ENCODE measurements around the gene TSC2.

TSC2 gene

GRCh38 chr16:2070576-2071453, 23.0 kb downstream of the TSC2 start:
- DNase-seq (ENCODE audit: low spot score), result no peak

DNA sequence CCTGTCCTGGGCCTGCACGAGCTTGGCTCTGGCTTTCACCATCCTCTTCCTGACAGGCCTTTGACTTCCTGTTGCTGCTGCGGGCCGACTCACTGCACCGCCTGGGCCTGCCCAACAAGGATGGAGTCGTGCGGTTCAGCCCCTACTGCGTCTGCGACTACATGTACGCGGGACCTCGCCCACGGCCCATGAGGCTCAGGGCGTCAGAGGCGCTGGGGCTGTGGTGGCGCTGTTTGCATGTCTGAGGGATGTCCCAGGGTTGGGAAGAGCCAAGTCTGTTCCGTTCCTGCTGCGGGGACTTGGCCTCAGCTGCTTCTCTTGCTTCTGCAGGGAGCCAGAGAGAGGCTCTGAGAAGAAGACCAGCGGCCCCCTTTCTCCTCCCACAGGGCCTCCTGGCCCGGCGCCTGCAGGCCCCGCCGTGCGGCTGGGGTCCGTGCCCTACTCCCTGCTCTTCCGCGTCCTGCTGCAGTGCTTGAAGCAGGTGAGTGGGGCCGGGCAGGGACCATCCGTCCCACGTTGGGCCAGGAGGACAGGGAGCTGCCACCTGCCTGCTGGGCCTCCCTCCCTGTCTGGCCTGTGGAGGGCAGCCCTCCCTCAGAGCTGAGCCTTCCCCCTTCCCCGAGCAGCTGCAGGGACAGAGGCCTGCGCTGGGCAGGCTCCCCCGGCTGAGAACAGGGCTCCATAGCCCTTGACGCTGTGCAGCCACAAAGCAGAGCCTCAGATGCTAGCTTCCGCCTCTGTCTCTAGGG, 23.8 kb downstream of the TSC2 start:
- DNase-seq (ENCODE audit: low spot score), result peak; percentile 18

DNA sequence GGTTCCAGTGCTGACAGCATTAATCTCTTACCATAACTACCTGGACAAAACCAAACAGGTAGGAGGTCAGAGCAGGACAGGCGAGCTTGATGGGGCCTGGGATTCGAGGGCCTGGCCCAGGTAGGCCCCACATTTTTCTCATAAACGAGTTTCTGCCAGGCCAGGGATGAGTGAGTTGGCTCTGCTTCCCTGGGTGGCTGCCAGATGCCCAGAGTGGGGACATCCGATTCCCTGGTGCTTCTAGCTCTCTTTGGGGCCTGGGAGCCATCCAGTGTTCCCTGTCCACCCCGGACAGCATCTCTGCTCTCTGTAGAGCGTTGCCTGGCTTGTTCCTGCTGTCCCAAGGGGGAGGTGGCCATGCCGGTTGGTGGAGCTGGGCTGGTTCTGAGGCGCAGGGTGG, 25.1 kb downstream of the TSC2 start:
- DNase-seq (ENCODE audit: low spot score), result no peak

DNA sequence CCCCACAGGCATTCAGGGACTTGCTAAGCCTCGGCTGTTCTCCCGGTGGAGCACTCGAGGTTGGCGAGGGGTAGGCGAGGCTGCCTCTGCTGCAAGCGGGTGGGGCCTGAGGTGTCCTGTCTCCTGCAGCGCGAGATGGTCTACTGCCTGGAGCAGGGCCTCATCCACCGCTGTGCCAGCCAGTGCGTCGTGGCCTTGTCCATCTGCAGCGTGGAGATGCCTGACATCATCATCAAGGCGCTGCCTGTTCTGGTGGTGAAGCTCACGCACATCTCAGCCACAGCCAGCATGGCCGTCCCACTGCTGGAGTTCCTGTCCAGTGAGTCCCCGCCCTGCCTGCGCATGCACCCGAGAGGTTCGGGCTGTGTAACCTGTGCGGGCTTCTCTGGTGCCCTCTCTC, 26.3 kb downstream of the TSC2 start:
- no peak for DNase-seq (ENCODE audit: low spot score)

DNA sequence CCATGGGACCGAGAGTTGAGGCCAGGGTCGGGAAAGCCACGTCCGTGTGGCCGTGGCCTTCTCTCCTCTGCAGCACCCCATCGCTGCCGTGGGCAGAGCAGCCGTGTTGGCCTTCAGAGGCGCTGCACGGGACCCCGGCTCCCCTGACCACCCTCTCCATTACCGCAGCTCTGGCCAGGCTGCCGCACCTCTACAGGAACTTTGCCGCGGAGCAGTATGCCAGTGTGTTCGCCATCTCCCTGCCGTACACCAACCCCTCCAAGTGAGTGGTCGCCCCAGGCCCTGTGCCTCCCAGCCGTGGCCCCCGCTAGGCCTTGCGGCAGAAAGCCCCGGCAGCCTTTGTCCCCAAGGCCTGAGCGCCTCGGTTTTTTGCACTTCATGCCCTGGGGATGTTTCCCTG, 27.8 kb downstream of the TSC2 start:
- DNase-seq (ENCODE audit: low spot score), result no peak

DNA sequence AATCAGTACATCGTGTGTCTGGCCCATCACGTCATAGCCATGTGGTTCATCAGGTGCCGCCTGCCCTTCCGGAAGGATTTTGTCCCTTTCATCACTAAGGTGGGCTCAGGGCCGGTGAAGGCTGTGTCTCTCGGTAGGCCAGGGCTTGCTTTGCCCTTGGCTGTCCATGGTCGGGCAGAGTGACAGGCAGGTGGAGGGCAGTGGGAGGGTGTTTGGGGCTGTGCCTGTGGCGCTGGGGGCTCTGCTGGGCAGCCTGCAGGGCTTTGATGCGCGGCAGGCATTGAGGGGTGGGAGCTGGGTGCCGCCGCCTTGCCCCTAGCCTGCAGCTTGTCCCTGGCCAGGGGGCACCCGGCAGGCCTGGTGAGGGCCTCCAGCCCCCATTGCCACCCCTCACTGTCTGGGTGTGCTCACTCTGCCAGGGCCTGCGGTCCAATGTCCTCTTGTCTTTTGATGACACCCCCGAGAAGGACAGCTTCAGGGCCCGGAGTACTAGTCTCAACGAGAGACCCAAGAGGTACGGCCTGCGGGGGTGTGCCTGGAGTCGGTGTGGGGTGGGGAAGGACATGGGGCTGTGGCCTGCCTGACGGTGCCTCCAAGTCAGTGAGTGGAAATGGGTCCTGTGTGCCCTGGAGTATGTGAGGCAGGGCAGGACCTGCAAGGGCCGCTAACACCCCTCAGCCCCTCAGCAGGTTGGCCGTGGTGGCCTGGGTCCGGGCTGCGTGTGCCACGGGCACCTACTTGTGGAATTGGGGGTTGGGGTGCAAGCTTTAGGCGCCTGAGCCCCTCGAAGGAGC, 28.5 kb downstream of the TSC2 start:
- DNase-seq (ENCODE audit: low spot score), result no peak

GRCh38 chr16:2077016-2077415, 29.2 kb downstream of the TSC2 start:
- DNase-seq (ENCODE audit: low spot score), result no peak

DNA sequence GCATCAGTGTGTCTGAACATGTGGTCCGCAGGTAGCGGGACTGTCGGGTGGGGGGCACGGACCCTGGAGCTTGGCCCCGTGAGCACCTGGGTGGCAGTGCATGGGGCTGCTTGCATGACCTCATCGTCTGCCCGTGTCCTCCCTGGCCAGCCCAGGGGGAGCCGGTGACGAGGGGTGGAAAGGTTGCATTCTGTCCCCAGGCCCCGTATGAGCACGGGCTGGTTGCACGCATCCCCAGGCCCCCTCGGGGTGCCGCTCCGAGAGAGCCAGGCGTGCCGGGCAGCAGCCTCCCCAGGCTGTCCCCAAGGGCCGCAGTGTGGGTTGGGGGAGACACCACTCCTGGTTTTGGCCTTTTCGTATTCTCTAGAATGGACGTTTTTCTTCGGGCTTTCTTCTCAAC, 29.9 kb downstream of the TSC2 start:
- DNase-seq (ENCODE audit: low spot score), result no peak

DNA sequence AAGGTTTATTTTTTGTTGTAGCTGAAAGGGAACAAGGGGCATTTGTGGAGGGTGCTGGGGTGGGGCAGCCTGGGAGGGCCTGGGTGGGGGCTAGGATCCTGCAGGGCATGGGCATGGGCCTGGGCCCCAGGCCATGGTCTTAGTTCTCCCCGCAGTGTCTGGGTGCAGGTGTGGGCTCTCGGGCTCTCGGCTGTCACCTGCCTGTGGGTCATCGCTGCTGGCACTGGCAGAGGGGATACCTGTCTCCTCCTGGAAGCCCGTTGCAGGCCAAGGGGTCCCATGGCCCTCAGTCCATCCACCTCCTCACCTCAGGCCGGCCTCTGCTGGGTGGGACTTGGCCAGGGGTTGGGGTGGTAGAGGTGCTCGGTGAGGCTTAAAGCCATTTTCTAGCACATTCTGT, 30.3 kb downstream of the TSC2 start:
- no peak for DNase-seq (ENCODE audit: low spot score)

DNA sequence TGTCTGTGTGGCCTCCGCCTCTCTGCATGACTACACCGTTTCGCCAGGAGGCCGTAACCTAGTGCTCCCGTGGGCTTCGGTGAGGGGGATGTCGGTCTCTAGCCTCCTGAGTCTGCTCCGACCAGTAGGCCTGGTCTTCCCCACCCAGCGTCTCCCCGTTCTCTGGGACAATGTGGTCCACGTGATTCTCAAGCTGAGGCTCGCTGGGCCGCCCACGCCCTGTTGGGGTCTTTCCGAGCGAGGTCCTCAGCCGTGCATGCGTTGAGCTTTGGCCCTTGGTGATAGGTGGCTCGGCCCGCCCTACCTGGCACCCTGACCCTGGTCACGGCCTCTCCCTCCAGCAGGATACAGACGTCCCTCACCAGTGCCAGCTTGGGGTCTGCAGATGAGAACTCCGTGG, 30.9 kb downstream of the TSC2 start:
- no peak for DNase-seq (ENCODE audit: low spot score)

DNA sequence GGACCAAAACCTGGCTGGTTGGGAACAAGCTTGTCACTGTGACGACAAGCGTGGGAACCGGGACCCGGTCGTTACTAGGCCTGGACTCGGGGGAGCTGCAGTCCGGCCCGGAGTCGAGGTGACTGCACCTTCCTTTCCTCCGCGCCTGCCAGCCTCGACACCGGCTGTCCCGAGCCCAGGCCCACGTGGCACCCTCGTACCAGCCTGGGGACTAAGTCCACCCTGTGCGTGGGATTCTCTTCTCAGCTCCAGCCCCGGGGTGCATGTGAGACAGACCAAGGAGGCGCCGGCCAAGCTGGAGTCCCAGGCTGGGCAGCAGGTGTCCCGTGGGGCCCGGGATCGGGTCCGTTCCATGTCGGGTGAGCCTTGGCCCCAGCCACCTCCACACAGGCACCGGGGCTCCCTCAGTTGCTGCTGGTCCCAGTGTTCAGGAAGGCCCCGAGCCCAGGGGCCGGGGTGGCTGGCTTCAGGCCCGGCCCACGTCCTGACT, 31.6 kb downstream of the TSC2 start:
- DNase-seq (ENCODE audit: low spot score), result no peak

GRCh38 chr16:2079991-2080390, 32.2 kb downstream of the TSC2 start:
- DNase-seq (ENCODE audit: low spot score), result no peak

DNA sequence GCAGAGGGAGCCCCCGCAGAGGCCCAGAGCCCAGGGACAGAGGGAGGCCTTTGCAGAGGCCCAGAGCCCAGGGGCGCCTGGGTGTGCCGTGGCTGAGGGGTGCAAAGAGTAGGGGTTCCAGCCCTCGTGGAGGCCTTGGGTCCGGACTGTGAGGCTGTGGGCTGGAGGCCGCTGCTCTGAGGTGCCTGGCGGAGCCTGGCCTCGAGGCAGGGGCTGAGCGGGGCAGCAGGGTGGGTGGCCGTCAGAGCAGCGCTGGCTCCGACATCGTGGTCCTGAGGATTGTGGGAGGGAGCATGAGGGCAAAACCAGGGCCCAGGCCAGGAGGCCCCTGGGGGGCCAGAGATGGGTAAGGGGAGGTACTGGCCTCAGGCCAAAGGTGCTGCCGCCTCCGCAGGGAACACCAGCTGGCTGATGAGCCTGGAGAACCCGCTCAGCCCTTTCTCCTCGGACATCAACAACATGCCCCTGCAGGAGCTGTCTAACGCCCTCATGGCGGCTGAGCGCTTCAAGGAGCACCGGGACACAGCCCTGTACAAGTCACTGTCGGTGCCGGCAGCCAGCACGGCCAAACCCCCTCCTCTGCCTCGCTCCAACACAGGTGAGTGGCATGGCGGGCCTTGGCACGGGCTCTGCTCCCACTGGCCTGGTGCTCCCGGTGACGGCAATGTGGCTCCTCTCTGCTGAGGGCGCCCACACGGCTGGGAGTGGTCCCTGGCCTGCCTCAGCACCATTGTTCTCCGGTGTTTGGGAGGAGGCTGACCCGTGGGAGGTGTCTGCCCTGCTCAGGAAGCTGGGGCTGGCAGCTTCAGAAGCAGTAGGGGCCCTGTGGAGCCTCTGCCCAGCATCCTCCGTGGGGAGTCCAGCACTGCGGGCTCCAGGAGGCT, 33.7 kb downstream of the TSC2 start:
- peak; percentile 14 for DNase-seq (ENCODE audit: low spot score)

DNA sequence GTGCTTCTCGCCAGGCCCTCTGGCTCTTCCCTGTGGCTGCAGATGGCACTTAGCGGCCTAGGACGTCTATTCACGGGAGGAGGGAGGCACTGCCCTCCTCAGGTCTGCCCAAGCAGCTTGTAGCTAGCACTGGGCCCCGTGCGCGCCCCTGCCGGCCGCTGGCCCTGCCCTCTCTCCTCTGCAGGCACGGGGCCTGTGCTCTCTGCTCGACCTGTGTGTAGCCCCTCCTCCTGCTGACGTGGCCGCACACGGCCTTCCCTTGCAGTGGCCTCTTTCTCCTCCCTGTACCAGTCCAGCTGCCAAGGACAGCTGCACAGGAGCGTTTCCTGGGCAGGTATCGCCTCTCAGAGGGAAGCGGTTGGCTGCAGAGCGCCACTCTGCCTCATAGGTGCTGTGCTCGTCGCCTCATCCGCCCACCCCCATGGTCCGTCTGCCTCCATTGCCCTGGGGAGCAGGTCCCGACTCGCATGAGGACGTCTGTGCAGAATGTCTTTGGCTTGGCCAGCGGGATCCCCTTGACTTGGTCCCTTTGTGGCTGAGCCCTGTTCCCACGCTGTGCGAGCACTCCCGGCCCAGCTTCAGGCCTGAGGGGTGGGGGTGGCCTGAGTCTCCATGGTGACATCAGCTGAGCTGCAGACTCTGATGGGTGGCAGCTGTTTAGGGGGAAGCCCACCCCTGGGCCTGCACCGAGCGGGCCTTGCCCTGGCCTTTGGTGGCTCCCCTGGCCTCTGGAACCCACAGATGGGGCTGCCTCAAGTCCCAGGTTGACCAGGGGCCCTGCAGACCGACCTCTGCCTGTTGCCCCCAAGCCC, 34.6 kb downstream of the TSC2 start:
- peak; percentile 81 for DNase-seq (ENCODE audit: low spot score)

DNA sequence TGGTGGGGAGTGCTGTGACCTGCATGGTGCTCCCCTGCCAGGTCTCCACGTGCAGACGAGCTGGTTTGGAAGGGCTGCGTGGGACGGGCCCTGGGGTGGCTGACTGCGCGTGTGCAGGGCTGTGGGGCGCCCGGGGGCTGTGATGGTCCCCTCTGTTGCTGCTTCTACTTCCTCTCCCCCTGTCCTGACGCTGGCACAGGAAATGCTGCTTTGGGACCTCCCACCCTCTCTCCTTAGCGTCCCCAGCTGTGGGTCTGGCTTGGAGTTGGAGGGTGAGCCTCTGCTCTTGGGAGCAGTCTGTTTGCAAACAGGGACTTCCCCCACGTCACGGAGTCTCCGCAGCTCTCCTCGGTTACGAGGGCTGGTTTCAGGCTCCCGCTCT, 35.2 kb downstream of the TSC2 start:
- no peak for DNase-seq (ENCODE audit: low spot score)

DNA sequence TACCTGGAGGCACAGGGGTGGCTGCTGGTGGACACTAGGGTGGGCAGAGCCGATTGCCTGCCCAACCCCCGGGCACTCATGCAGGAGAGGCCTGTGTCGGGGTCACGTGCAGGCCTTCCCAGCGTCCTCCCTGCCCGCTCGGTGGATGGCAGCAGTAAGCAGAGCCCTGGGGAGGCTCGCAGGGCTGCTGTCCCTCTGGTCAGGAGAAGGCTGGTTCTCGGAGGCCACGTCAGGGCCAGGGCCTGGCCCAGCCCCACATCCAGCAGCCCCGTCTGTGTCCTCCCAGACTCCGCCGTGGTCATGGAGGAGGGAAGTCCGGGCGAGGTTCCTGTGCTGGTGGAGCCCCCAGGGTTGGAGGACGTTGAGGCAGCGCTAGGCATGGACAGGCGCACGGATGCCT, 35.6 kb downstream of the TSC2 start:
- DNase-seq (ENCODE audit: low spot score), result no peak

GRCh38 chr16:2083876-2084780, 36.3 kb downstream of the TSC2 start:
- DNase-seq (ENCODE audit: low spot score), result no peak

- peak; percentile 61 for DNase-seq (ENCODE audit: low spot score)
Measured at GRCh38 chr16:2084895-2085625, 37.3 kb downstream of the TSC2 start.

GRCh38 chr16:2085669-2086068, 37.9 kb downstream of the TSC2 start:
- no peak for DNase-seq (ENCODE audit: low spot score)
